NT2/D1 (cell line): ENCODE data around the gene ZNF296.

Source experiments
- DNase-seq: peaks from one replicate; pipeline ENCODE4 v3.0.0-alpha.2; 2011; ENCODE audit warnings: low read depth, low spot score
- H3K27me3 ChIP-seq: 2 replicates; pipeline ENCODE4 v1.6.0; 2011; ENCODE audit warnings: mild to moderate bottlenecking; ENCODE audit not compliant: insufficient read length, insufficient read depth
- H3K36me3 ChIP-seq: 2 replicates; pipeline ENCODE4 v1.6.1; 2011; ENCODE audit warnings: mild to moderate bottlenecking, low read length, mixed read lengths; ENCODE audit not compliant: insufficient read depth, insufficient read length
- H3K4me1 ChIP-seq: 2 replicates; pipeline ENCODE4 v1.5.1; 2011; ENCODE audit not compliant: insufficient read depth, insufficient read length
- H3K4me3 ChIP-seq: 2 replicates; pipeline ENCODE4 v1.5.1; 2011; ENCODE audit warnings: low read depth; ENCODE audit not compliant: insufficient read length
- H3K9ac ChIP-seq: 2 replicates; pipeline ENCODE4 v1.6.0; 2011; ENCODE audit warnings: low read depth; ENCODE audit not compliant: insufficient read length
- H3K9me3 ChIP-seq: 2 replicates; pipeline ENCODE4 v1.5.1; 2011; ENCODE audit warnings: mild to moderate bottlenecking, low read length; ENCODE audit not compliant: insufficient read depth
- SUZ12 ChIP-seq: IDR thresholded peaks from 2 replicates; pipeline ENCODE4 v1.6.1; 2011; ENCODE audit not compliant: insufficient read length, insufficient read depth; ENCODE audit errors: extremely low read depth
- YY1 ChIP-seq: IDR thresholded peaks from 2 replicates; pipeline ENCODE4 v1.6.1; 2011; ENCODE audit not compliant: insufficient read length, insufficient read depth
- ZNF274 ChIP-seq: IDR thresholded peaks from 2 replicates; pipeline ENCODE4 v1.6.1; 2011; ENCODE audit warnings: mild to moderate bottlenecking, low read depth, low read length

The ZNF296 gene

GRCh38 chr19:45059258-45059965 is 16.9 kb downstream of the ZNF296 start:
- H3K4me1 ChIP-seq = peaks cover 5% of the 10 kb centered on the region
- TF ChIP-seq SUZ12 (no peak), YY1 (no peak), ZNF274 (no peak)
- DNase-seq = no peak
- no peak overlapping the region for H3K4me3 ChIP-seq
- H3K9me3 ChIP-seq = no peaks in the 10 kb centered on the region
- no peak overlapping the region for H3K9ac ChIP-seq
- H3K27me3 ChIP-seq = no peaks in the 10 kb centered on the region
- H3K36me3 ChIP-seq = peaks cover 89% of the 10 kb centered on the region

- Histone ChIP-seq H3K27me3 (no peaks in the 10 kb centered on the region), H3K4me1 (peaks cover 5% of the 10 kb centered on the region), H3K9ac (no peak overlapping the region), H3K9me3 (no peaks in the 10 kb centered on the region), H3K36me3 (peaks cover 88% of the 10 kb centered on the region), H3K4me3 (no peak overlapping the region)
- TF ChIP-seq YY1 (no peak), ZNF274 (no peak)
- no peak for DNase-seq
Measured at GRCh38 chr19:45058622-45059159, 17.6 kb downstream of the ZNF296 start.

- no peaks in the 10 kb centered on the region for H3K27me3 ChIP-seq
- peaks cover 5% of the 10 kb centered on the region for H3K4me1 ChIP-seq
- no peak for DNase-seq
- no peaks in the 10 kb centered on the region for H3K9me3 ChIP-seq
- H3K4me3 ChIP-seq = no peak overlapping the region
- TF ChIP-seq SUZ12 = no peak
- no peak for TF ChIP-seq YY1
- TF ChIP-seq ZNF274 = no peak
- H3K9ac ChIP-seq = no peak overlapping the region
- H3K36me3 ChIP-seq = peaks cover 89% of the 10 kb centered on the region
Measured at GRCh38 chr19:45057444-45057843, 18.8 kb downstream of the ZNF296 start.

- Histone ChIP-seq H3K4me1 (peaks cover 7% of the 10 kb centered on the region), H3K9me3 (no peaks in the 10 kb centered on the region), H3K9ac (no peak overlapping the region), H3K36me3 (peaks cover 91% of the 10 kb centered on the region), H3K27me3 (no peaks in the 10 kb centered on the region), H3K4me3 (no peak overlapping the region)
- no peak for DNase-seq
- TF ChIP-seq ZNF274 (no peak), YY1 (no peak), SUZ12 (no peak)
Measured at GRCh38 chr19:45056831-45057230, 19.4 kb downstream of the ZNF296 start.

GRCh38 chr19:45051929-45052579 is 24.2 kb downstream of the ZNF296 start:
- H3K9ac ChIP-seq = no peak overlapping the region
- H3K36me3 ChIP-seq = peaks cover 54% of the 10 kb centered on the region
- H3K4me1 ChIP-seq = peaks cover 6% of the 10 kb centered on the region
- no peaks in the 10 kb centered on the region for H3K27me3 ChIP-seq
- no peaks in the 10 kb centered on the region for H3K9me3 ChIP-seq
- no peak overlapping the region for H3K4me3 ChIP-seq
- TF ChIP-seq SUZ12 = no peak
- TF ChIP-seq YY1 = no peak
- no peak for TF ChIP-seq ZNF274
- no peak for DNase-seq

GRCh38 chr19:45050036-45050435 is 26.2 kb downstream of the ZNF296 start:
- TF ChIP-seq ZNF274 (no peak), SUZ12 (no peak), YY1 (no peak)
- H3K9ac ChIP-seq = no peak overlapping the region
- no peaks in the 10 kb centered on the region for H3K27me3 ChIP-seq
- H3K9me3 ChIP-seq = no peaks in the 10 kb centered on the region
- peaks cover 51% of the 10 kb centered on the region for H3K36me3 ChIP-seq
- peaks cover 6% of the 10 kb centered on the region for H3K4me1 ChIP-seq
- DNase-seq = no peak
- no peak overlapping the region for H3K4me3 ChIP-seq

- no peak overlapping the region for H3K9ac ChIP-seq
- no peaks in the 10 kb centered on the region for H3K27me3 ChIP-seq
- TF ChIP-seq YY1 (no peak), SUZ12 (no peak), ZNF274 (no peak)
- no peaks in the 10 kb centered on the region for H3K9me3 ChIP-seq
- DNase-seq = no peak
- no peak overlapping the region for H3K4me3 ChIP-seq
- peaks cover 49% of the 10 kb centered on the region for H3K36me3 ChIP-seq
- peaks cover 6% of the 10 kb centered on the region for H3K4me1 ChIP-seq
Measured at GRCh38 chr19:45049073-45049736, 27.1 kb downstream of the ZNF296 start.
